Measurements from ENCODE around the gene PLPP4. TPM values are rescaled to one million over a fixed set of nuclear protein-coding genes. Genes with fewer than 3 reads are reported as not detected.

PLPP4 gene
- total RNA-seq, 1 donor from 2014 or later: not detected

DNA sequence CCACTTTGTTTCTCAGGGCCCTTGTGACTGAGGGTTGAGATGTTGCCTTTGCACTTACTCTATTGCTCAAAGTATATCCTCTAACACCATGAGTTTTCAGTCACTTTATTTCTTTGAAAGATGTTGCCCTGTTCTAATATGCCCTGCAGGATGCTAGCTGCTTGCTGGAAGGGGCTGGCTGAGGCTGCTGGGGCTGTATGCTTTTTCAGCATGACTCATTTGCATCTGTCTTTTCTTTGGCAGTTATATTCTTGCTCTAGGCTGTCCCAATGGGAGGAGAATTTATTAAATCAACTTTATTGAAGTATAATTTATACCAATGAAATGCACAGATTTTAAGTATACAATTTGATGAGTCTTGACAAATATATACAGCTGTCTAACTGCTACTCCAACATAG is 157.7 kb downstream of the PLPP4 start:
- H3K4me3 Mint-ChIP-seq (ENCODE audit: unreplicated experiment): no peak overlapping the region

DNA sequence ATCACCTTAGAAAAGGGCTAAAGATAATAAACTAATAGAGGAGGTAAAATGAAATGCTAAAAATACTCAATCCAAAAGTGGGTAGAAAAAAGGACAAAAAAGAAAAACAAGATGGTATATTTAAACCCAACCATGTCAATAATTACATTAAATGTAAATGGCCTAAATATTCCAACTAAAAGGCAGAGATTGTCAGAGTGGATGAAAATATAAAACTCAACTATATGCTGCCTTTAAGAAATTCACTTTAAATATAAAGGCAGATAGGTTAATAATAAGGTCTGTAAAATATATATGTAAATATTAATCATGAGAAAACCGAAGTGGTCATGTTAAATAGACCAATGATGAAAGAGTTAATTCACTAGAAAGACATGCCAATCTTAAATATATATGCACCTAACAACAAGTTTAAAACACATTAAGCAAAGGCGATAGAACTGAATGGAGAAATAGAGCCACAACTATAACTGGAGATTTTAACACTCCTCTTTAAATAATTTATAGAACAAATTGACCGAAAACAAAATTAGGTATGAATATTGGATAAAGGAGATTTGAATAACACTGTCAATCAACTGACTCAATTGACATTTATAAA is 159.4 kb downstream of the PLPP4 start:
- Mint-ChIP-seq H3K27ac (ENCODE audit: unreplicated experiment) (no peak overlapping the region), H3K4me3 (ENCODE audit: unreplicated experiment) (no peak overlapping the region), H3K27me3 (ENCODE audit: unreplicated experiment) (peaks cover 1% of the 10 kb centered on the region), H3K9me3 (ENCODE audit: unreplicated experiment) (no peaks in the 10 kb centered on the region), H3K36me3 (ENCODE audit: low read depth, unreplicated experiment) (no peaks in the 10 kb centered on the region), H3K4me1 (ENCODE audit: unreplicated experiment) (no peaks in the 10 kb centered on the region)
- no peak for DNase-seq (ENCODE audit: low spot score)
- TF ChIP-seq, protein P1, sequence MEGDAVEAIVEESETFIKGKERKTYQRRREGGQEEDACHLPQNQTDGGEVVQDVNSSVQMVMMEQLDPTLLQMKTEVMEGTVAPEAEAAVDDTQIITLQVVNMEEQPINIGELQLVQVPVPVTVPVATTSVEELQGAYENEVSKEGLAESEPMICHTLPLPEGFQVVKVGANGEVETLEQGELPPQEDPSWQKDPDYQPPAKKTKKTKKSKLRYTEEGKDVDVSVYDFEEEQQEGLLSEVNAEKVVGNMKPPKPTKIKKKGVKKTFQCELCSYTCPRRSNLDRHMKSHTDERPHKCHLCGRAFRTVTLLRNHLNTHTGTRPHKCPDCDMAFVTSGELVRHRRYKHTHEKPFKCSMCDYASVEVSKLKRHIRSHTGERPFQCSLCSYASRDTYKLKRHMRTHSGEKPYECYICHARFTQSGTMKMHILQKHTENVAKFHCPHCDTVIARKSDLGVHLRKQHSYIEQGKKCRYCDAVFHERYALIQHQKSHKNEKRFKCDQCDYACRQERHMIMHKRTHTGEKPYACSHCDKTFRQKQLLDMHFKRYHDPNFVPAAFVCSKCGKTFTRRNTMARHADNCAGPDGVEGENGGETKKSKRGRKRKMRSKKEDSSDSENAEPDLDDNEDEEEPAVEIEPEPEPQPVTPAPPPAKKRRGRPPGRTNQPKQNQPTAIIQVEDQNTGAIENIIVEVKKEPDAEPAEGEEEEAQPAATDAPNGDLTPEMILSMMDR (IDR thresholded peaks at IDR 0.05; ENCODE audit: unreplicated experiment): no peak

More for the DNA sequence above, 157.7 kb downstream of the PLPP4 start:
- Mint-ChIP-seq H3K9me3 (ENCODE audit: unreplicated experiment) (no peaks in the 10 kb centered on the region), H3K36me3 (ENCODE audit: low read depth, unreplicated experiment) (no peaks in the 10 kb centered on the region), H3K4me1 (ENCODE audit: unreplicated experiment) (peaks cover 12% of the 10 kb centered on the region), H3K27me3 (ENCODE audit: unreplicated experiment) (peaks cover 1% of the 10 kb centered on the region), H3K27ac (ENCODE audit: unreplicated experiment) (no peak overlapping the region)
- TF ChIP-seq, protein P1 (IDR thresholded peaks at IDR 0.05; ENCODE audit: unreplicated experiment): no peak
- no peak for DNase-seq (ENCODE audit: low spot score)

GRCh38 chr10:120628197-120628596 is 171.2 kb downstream of the PLPP4 start:
- no peak overlapping the region for H3K4me3 Mint-ChIP-seq (ENCODE audit: unreplicated experiment)
- H3K4me1 Mint-ChIP-seq (ENCODE audit: unreplicated experiment): peaks cover 3% of the 10 kb centered on the region
- no peaks in the 10 kb centered on the region for H3K9me3 Mint-ChIP-seq (ENCODE audit: unreplicated experiment)
- no peaks in the 10 kb centered on the region for H3K27me3 Mint-ChIP-seq (ENCODE audit: unreplicated experiment)
- no peak overlapping the region for H3K27ac Mint-ChIP-seq (ENCODE audit: unreplicated experiment)
- no peak for DNase-seq (ENCODE audit: low spot score)
- TF ChIP-seq, protein P1 (IDR thresholded peaks at IDR 0.05; ENCODE audit: unreplicated experiment): no peak
- no peaks in the 10 kb centered on the region for H3K36me3 Mint-ChIP-seq (ENCODE audit: low read depth, unreplicated experiment)

DNA sequence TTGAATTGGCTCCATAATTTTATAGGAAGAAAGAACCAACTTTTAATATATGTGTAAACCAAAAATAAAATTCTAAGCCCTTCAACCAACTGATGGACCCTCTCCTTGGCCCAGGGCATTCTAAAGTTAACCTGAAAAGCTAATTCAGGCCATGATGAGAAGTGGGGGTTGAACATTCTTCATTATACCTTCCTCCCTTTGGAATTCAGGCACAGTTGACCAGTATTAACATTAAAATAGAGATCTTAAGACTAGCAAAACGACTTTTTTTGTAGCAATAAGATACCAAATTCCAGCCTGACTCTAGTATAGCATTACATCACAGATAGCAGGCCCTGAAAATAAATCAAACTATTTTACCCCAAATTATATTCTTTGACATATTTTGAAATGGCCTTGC is 173.2 kb downstream of the PLPP4 start:
- TF ChIP-seq, protein P1 (IDR thresholded peaks at IDR 0.05; ENCODE audit: unreplicated experiment): no peak
- H3K36me3 Mint-ChIP-seq (ENCODE audit: low read depth, unreplicated experiment): no peaks in the 10 kb centered on the region

GRCh38 chr10:120632047-120632446 is 175.0 kb downstream of the PLPP4 start:
- Mint-ChIP-seq H3K4me1 (ENCODE audit: unreplicated experiment) (peaks cover 9% of the 10 kb centered on the region), H3K36me3 (ENCODE audit: low read depth, unreplicated experiment) (no peaks in the 10 kb centered on the region), H3K27me3 (ENCODE audit: unreplicated experiment) (no peaks in the 10 kb centered on the region), H3K9me3 (ENCODE audit: unreplicated experiment) (no peaks in the 10 kb centered on the region), H3K27ac (ENCODE audit: unreplicated experiment) (no peak overlapping the region), H3K4me3 (ENCODE audit: unreplicated experiment) (no peak overlapping the region)
- no peak for DNase-seq (ENCODE audit: low spot score)
- TF ChIP-seq, protein P1 (IDR thresholded peaks at IDR 0.05; ENCODE audit: unreplicated experiment): no peak

More for the DNA sequence above, 173.2 kb downstream of the PLPP4 start:
- Mint-ChIP-seq H3K9me3 (ENCODE audit: unreplicated experiment) (no peaks in the 10 kb centered on the region), H3K27me3 (ENCODE audit: unreplicated experiment) (no peaks in the 10 kb centered on the region), H3K27ac (ENCODE audit: unreplicated experiment) (no peak overlapping the region), H3K4me3 (ENCODE audit: unreplicated experiment) (no peak overlapping the region), H3K4me1 (ENCODE audit: unreplicated experiment) (peaks cover under 1% of the 10 kb centered on the region)
- DNase-seq (ENCODE audit: low spot score): no peak
